SK-N-MC (cell line): ENCODE data around the gene CDK6.

ENCODE experiments used
- EZH2 ChIP-seq: fragments of 200-600 bp; sonication (generic); IDR thresholded peaks from one replicate; pipeline ENCODE4 v1.6.1; 2017; ENCODE audit warnings: antibody characterized with exemption
- FOXP2 ChIP-seq: optimal IDR thresholded peaks from 2 replicates; pipeline ENCODE3; 2011; ENCODE audit warnings: mild to moderate bottlenecking, moderate library complexity; ENCODE audit not compliant: insufficient read depth; ENCODE audit errors: extremely low read length, control extremely low read depth
- POLR2AphosphoS5 ChIP-seq: IDR thresholded peaks from 2 replicates; pipeline ENCODE4 v1.6.1; 2012; ENCODE audit warnings: mild to moderate bottlenecking, low read depth, low read length, borderline replicate concordance

- TF ChIP-seq POLR2AphosphoS5 (no peak), FOXP2 (no peak), EZH2 (no peak)
Measured at GRCh38 chr7:92740700-92741126, 95.7 kb downstream of the CDK6 start.
